Stimulated activated naive CD8-positive, alpha-beta T cell treated with anti-CD3 and anti-CD28 coated beads, Interleukin-15, amount 100 ng/mL, for 72 hours (primary cell): ENCODE results near the gene MYO7A.

Experiments used
- ATAC-seq: fragments of 150-1000 bp; cut with Tn5 transposase; 2 replicates; pipeline ENCODE4 v1.10.0; 2021; ENCODE audit warnings: mild to moderate bottlenecking, moderate library complexity
- DNase-seq, 2 donors: peaks; one replicate each; pipeline ENCODE4 v3.0.0; 2021 to 2022
- H3K27ac Mint-ChIP-seq, 2 donors: one replicate each; pipeline ENCODE4 v1.8.0; 2022; ENCODE audit warnings: mild to moderate bottlenecking in 2 of 2, mixed read lengths in 2 of 2, moderate library complexity in 2 of 2
- H3K27me3 Mint-ChIP-seq: one replicate; pipeline ENCODE4 v1.8.0; 2022; ENCODE audit warnings: mixed read lengths
- H3K4me1 Mint-ChIP-seq: one replicate; pipeline ENCODE4 v1.8.0; 2022; ENCODE audit warnings: mild to moderate bottlenecking, mixed read lengths
- H3K4me3 Mint-ChIP-seq, 2 donors: one replicate each; pipeline ENCODE4 v1.8.0; 2022; ENCODE audit warnings: mild to moderate bottlenecking in 2 of 2, mixed read lengths in 2 of 2, moderate library complexity in 1 of 2
- H3K9me3 Mint-ChIP-seq, 2 donors: one replicate each; pipeline ENCODE4 v1.8.0; 2022; ENCODE audit warnings: mixed read lengths in 2 of 2

MYO7A gene

GRCh38 chr11:77204754-77205466 is 76.9 kb downstream of the MYO7A start:
- no peaks in the 10 kb centered on the region for H3K27me3 Mint-ChIP-seq
- no peak overlapping the region for H3K4me3 Mint-ChIP-seq
- no peak overlapping the region for H3K27ac Mint-ChIP-seq
- H3K9me3 Mint-ChIP-seq: no peaks in the 10 kb centered on the region
- ATAC-seq (no peak), DNase-seq (peak in 1 of 2 donors; percentile 2)
- no peaks in the 10 kb centered on the region for H3K4me1 Mint-ChIP-seq

- no peak overlapping the region for H3K4me3 Mint-ChIP-seq
- no peaks in the 10 kb centered on the region for H3K27me3 Mint-ChIP-seq
- no peak for DNase-seq
- no peaks in the 10 kb centered on the region for H3K4me1 Mint-ChIP-seq
- H3K9me3 Mint-ChIP-seq: no peaks in the 10 kb centered on the region
- H3K27ac Mint-ChIP-seq: no peak overlapping the region
- no peak for ATAC-seq
These were observed 77.6 kb downstream of the MYO7A start for GRCh38 chr11:77205467-77206263.

- DNase-seq (no peak), ATAC-seq (no peak)
- Mint-ChIP-seq H3K4me3 (no peak overlapping the region), H3K9me3 (no peaks in the 10 kb centered on the region), H3K27ac (no peak overlapping the region), H3K27me3 (no peaks in the 10 kb centered on the region), H3K4me1 (no peaks in the 10 kb centered on the region)
These were observed 78.4 kb downstream of the MYO7A start for GRCh38 chr11:77206264-77207018.

- ATAC-seq (no peak), DNase-seq (no peak)
- Mint-ChIP-seq H3K4me3 (no peak overlapping the region), H3K9me3 (no peaks in the 10 kb centered on the region), H3K27ac (no peak overlapping the region), H3K4me1 (no peaks in the 10 kb centered on the region), H3K27me3 (no peaks in the 10 kb centered on the region)
These were observed 79.0 kb downstream of the MYO7A start for GRCh38 chr11:77207019-77207485.

GRCh38 chr11:77207618-77208313 is 79.7 kb downstream of the MYO7A start:
- Mint-ChIP-seq H3K27ac (no peak overlapping the region), H3K27me3 (no peaks in the 10 kb centered on the region), H3K4me3 (no peak overlapping the region), H3K4me1 (no peaks in the 10 kb centered on the region), H3K9me3 (no peaks in the 10 kb centered on the region)
- no peak for ATAC-seq
- DNase-seq: no peak

- DNase-seq (no peak), ATAC-seq (no peak)
- H3K9me3 Mint-ChIP-seq: no peaks in the 10 kb centered on the region
- H3K4me1 Mint-ChIP-seq: no peaks in the 10 kb centered on the region
- no peak overlapping the region for H3K27ac Mint-ChIP-seq
- H3K27me3 Mint-ChIP-seq: no peaks in the 10 kb centered on the region
- H3K4me3 Mint-ChIP-seq: no peak overlapping the region
These were observed 80.5 kb downstream of the MYO7A start for GRCh38 chr11:77208535-77208934.

GRCh38 chr11:77209663-77210062 is 81.6 kb downstream of the MYO7A start:
- Mint-ChIP-seq H3K27ac (no peak overlapping the region), H3K27me3 (no peaks in the 10 kb centered on the region), H3K4me1 (no peaks in the 10 kb centered on the region), H3K4me3 (no peak overlapping the region), H3K9me3 (no peaks in the 10 kb centered on the region)
- DNase-seq (no peak), ATAC-seq (no peak)

GRCh38 chr11:77211040-77211451 is 83.0 kb downstream of the MYO7A start:
- Mint-ChIP-seq H3K9me3 (no peaks in the 10 kb centered on the region), H3K27me3 (no peaks in the 10 kb centered on the region), H3K4me1 (no peaks in the 10 kb centered on the region), H3K4me3 (no peak overlapping the region), H3K27ac (no peak overlapping the region)
- ATAC-seq: no peak
- no peak for DNase-seq

GRCh38 chr11:77211594-77212251 is 83.7 kb downstream of the MYO7A start:
- Mint-ChIP-seq H3K9me3 (no peaks in the 10 kb centered on the region), H3K27ac (peak overlapping the region; percentile 13 to 82), H3K27me3 (peaks cover 6% of the 10 kb centered on the region), H3K4me3 (no peak overlapping the region), H3K4me1 (no peaks in the 10 kb centered on the region)
- DNase-seq (no peak), ATAC-seq (no peak)

GRCh38 chr11:77212314-77213007 is 84.4 kb downstream of the MYO7A start:
- Mint-ChIP-seq H3K4me3 (no peak overlapping the region), H3K27ac (peak overlapping the region in 1 of 2 donors; percentile 20), H3K9me3 (no peaks in the 10 kb centered on the region), H3K4me1 (no peaks in the 10 kb centered on the region), H3K27me3 (peaks cover 6% of the 10 kb centered on the region)
- DNase-seq (no peak), ATAC-seq (no peak)

- H3K27ac Mint-ChIP-seq: no peak overlapping the region
- DNase-seq (no peak), ATAC-seq (no peak)
- H3K27me3 Mint-ChIP-seq: peaks cover 6% of the 10 kb centered on the region
- no peaks in the 10 kb centered on the region for H3K4me1 Mint-ChIP-seq
- H3K9me3 Mint-ChIP-seq: no peaks in the 10 kb centered on the region
- H3K4me3 Mint-ChIP-seq: no peak overlapping the region
These were observed 85.1 kb downstream of the MYO7A start for GRCh38 chr11:77213029-77213579.

- Mint-ChIP-seq H3K4me1 (no peaks in the 10 kb centered on the region), H3K9me3 (no peaks in the 10 kb centered on the region), H3K4me3 (no peak overlapping the region), H3K27ac (no peak overlapping the region), H3K27me3 (peaks cover 6% of the 10 kb centered on the region)
- ATAC-seq (no peak), DNase-seq (no peak)
These were observed 85.8 kb downstream of the MYO7A start for GRCh38 chr11:77213589-77214428.

- DNase-seq (no peak), ATAC-seq (no peak)
- H3K27me3 Mint-ChIP-seq: peaks cover 6% of the 10 kb centered on the region
- no peak overlapping the region for H3K27ac Mint-ChIP-seq
- no peak overlapping the region for H3K4me3 Mint-ChIP-seq
- H3K4me1 Mint-ChIP-seq: no peaks in the 10 kb centered on the region
- no peaks in the 10 kb centered on the region for H3K9me3 Mint-ChIP-seq
These were observed 86.5 kb downstream of the MYO7A start for GRCh38 chr11:77214557-77214956.
